LNCaP clone FGC (cell line): ENCODE measurements around the gene LHX3.

Experiments used
- DNase-seq: peaks from one replicate; pipeline ENCODE4 v3.0.0-alpha.2; 2011; ENCODE audit warnings: low read depth
- H3K4me3 ChIP-seq: 2 replicates; pipeline ENCODE4 v1.5.1; 2011; ENCODE audit warnings: mild to moderate bottlenecking, low read depth, low read length, control low read depth
- TF ChIP-seq, protein P1 (sequence below): IDR thresholded peaks from 2 replicates; pipeline ENCODE4 v1.5.1; 2012; ENCODE audit warnings: mild to moderate bottlenecking; ENCODE audit not compliant: control insufficient read depth, insufficient read depth; ENCODE audit errors: extremely low read depth

The LHX3 gene

DNA sequence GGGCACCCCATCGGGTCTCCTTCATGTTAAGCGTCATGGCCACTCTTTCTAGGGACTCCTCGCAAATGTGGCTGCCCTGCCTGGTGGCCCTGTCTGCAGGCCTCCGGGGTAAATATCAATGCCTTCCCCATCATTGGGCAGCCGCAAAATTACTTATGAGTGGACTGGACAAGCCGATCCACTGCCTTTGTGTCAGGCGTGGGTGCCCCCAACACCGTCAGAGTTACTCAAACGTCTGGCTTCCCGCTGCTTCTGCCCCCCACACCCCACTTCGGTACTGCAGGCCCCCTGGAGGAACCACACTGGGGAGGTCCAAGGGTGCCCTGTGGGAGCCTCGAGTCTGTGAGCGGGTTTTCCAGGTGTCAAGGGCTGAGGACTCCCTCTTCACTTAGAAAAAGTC is 3.8 kb downstream of the LHX3 start:
- TF ChIP-seq, protein P1, sequence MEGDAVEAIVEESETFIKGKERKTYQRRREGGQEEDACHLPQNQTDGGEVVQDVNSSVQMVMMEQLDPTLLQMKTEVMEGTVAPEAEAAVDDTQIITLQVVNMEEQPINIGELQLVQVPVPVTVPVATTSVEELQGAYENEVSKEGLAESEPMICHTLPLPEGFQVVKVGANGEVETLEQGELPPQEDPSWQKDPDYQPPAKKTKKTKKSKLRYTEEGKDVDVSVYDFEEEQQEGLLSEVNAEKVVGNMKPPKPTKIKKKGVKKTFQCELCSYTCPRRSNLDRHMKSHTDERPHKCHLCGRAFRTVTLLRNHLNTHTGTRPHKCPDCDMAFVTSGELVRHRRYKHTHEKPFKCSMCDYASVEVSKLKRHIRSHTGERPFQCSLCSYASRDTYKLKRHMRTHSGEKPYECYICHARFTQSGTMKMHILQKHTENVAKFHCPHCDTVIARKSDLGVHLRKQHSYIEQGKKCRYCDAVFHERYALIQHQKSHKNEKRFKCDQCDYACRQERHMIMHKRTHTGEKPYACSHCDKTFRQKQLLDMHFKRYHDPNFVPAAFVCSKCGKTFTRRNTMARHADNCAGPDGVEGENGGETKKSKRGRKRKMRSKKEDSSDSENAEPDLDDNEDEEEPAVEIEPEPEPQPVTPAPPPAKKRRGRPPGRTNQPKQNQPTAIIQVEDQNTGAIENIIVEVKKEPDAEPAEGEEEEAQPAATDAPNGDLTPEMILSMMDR, result no peak
- DNase-seq, result no peak
- no peak overlapping the region for H3K4me3 ChIP-seq

DNA sequence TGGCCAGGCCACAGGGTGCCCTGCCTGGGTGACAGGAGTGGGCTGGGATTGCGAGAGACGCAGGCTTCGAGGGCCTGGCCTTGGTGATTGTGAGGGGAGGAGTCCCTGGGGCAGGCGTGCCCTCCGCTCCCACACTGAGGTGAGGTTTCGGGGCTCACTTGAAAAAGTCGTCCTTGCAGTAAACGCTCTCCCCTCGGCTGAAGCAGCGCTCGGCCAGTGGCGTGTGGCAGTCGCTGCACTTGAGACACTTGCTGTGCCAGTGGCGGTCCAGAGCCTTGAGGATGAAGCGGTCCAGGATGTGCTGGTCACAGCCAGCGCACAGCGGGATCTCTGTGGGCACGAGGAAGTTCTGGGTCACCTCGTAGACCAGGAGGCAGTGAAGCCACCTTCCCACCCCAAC is 4.5 kb downstream of the LHX3 start:
- no peak for DNase-seq
- no peak overlapping the region for H3K4me3 ChIP-seq
- TF ChIP-seq, protein P1, result no peak

DNA sequence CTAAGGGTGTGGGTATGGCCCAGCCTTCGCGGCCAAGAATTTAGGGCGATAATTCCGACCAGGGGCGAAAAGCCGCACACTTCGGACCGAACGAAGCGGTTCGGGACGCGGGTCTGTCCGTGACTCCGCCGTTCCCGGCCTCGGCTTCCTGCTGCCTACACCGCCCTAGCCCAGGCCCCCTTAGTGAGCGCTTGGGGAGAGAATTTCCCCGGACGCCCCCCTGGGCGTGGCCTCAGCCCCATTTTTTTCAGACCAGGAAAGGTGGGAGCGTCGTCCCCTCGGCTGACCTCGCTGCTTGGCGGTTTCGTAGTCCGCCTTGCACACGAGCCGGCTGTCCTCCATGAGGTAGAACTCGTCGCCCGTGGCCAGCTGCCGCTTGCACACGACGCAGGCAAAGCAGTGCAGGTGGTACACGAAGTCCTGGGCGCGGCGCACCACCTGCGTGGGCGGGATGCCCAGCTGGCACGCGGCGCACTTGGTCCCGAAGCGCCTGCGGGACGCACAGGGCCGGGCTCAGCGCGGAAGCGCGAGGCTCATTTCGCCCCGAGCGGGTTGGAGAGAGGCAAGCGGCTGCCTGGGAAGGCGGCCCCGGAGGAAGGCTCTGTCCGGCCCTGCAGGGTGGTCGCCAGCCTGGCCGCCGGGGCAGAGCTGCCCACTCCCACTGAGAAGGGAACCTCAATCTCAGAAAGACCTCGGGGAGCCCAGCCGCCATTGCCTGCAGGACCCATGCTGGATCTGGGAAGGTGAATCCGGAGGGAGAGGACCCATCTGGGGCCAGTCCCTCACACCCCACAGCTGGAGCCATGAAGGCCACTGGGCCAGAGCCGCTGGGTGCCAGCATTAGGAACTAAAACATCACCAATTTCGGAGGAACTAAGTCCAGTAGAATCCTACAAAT is 5.3 kb downstream of the LHX3 start:
- H3K4me3 ChIP-seq, result no peak overlapping the region
- no peak for DNase-seq
- TF ChIP-seq, protein P1, result no peak

DNA sequence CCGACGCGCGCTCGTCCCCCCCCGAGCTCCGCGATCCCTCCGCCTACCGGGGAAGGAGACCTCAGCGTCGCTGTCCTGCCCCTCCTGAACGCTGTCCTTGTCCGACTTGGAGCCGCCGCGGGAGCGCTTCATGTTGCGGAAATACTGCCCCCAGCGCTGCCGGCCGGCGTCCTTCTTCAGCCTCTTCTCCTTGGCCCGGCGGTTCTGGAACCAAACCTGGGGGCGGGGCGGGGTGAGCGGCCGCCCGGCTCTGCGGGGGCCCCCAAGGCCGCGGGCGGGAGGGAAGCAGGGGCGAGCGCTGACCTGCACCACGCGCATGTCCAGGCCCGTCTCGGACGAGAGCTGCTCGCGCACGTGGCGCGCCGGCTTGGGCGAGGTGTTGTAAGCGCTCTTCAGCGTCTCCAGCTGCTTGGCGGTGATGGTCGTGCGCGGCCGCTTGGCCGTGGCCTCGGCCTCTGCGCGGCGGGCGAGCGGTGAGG is 6.3 kb downstream of the LHX3 start:
- no peak for DNase-seq
- H3K4me3 ChIP-seq, result no peak overlapping the region
- TF ChIP-seq, protein P1, result no peak

GRCh38 chr9:136197930-136198604 is 6.9 kb downstream of the LHX3 start:
- TF ChIP-seq, protein P1, result no peak
- no peak for DNase-seq
- no peak overlapping the region for H3K4me3 ChIP-seq

- H3K4me3 ChIP-seq, result no peak overlapping the region
- TF ChIP-seq, protein P1, result no peak
- no peak for DNase-seq
Measured at GRCh38 chr9:136197084-136197875, 7.6 kb downstream of the LHX3 start.
